Calu3 (cell line): Measurements from ENCODE around the gene SLAMF1. TPM values are rescaled to one million over a fixed set of nuclear protein-coding genes. Genes with fewer than 3 reads are reported as not detected.
"Not testable (repeated sequence)": the region's sequence is repeated elsewhere in the genome, so short reads cannot be mapped to it uniquely, and the experiment has no call there.

ENCODE experiments used
- BruUV-seq: library from RNA; stranded (reverse); fragments of 400-500 nt; replicated peaks from 2 replicates; lab custom pipeline; 2021; lab: Mats Ljungman, UMichigan
- CTCF ChIA-PET: fragments of 300-600 bp; sonication (Branson Sonifier 250); formaldehyde crosslinking; loops from one replicate; lab custom pipeline; 2022; ENCODE audit warnings: antibody characterized with exemption; lab: Charles Lee
- DNase-seq: peaks from one replicate; pipeline ENCODE4 v3.0.0; 2022
- H3K27ac Mint-ChIP-seq: one replicate; pipeline ENCODE4 v1.8.0; 2022; ENCODE audit warnings: mixed read lengths; ENCODE audit not compliant: unreplicated experiment
- H3K27me3 Mint-ChIP-seq: one replicate; pipeline ENCODE4 v1.8.0; 2022; ENCODE audit warnings: mixed read lengths; ENCODE audit not compliant: unreplicated experiment
- H3K36me3 Mint-ChIP-seq: one replicate; pipeline ENCODE4 v1.8.0; 2022; ENCODE audit warnings: mild to moderate bottlenecking, moderate library complexity, mixed read lengths; ENCODE audit not compliant: insufficient read depth, unreplicated experiment
- H3K4me1 Mint-ChIP-seq: one replicate; pipeline ENCODE4 v1.8.0; 2022; ENCODE audit warnings: mild to moderate bottlenecking, low read depth, mixed read lengths; ENCODE audit not compliant: unreplicated experiment
- H3K4me3 Mint-ChIP-seq: one replicate; pipeline ENCODE4 v1.8.0; 2022; ENCODE audit warnings: mild to moderate bottlenecking, low read depth, moderate library complexity, mixed read lengths; ENCODE audit not compliant: unreplicated experiment
- H3K9me3 Mint-ChIP-seq: one replicate; pipeline ENCODE4 v1.8.0; 2022; ENCODE audit warnings: low read depth, mixed read lengths; ENCODE audit not compliant: unreplicated experiment
- CTCF ChIP-seq: fragments of 200-600 bp; IDR thresholded peaks from one replicate; pipeline ENCODE4 v1.8.0; 2022; ENCODE audit warnings: antibody characterized with exemption; ENCODE audit not compliant: unreplicated experiment
- intact Hi-C: fragments of 100-400 bp; cut with micrococcal nuclease; formaldehyde crosslinking; loops from one replicate; pipeline ENCODE4 v1.10.0; 2022; ENCODE audit not compliant: unreplicated experiment
- total RNA-seq: library from RNA; stranded (reverse); gene quantifications from 2 replicates; pipeline ENCODE4 v1.2.3, GENCODE V29; 2022

Gene SLAMF1
- total RNA-seq, 1 experiment from 2014 or later, result not detected

GRCh38 chr1:160629286-160630210 lies 17.3 kb downstream of the SLAMF1 start:
- intact Hi-C loops, result no loop called here
- no peak for DNase-seq
- no peaks in the 10 kb centered on the region for H3K36me3 Mint-ChIP-seq
- no peak overlapping the region for H3K27ac Mint-ChIP-seq
- no peaks in the 10 kb centered on the region for H3K9me3 Mint-ChIP-seq
- no peak overlapping the region for H3K4me3 Mint-ChIP-seq
- no TSS peak for BruUV-seq
- no peaks in the 10 kb centered on the region for H3K4me1 Mint-ChIP-seq
- CTCF ChIA-PET, result no interaction called here
- no peak for TF ChIP-seq CTCF
- H3K27me3 Mint-ChIP-seq, result peaks cover 73% of the 10 kb centered on the region

GRCh38 chr1:160628799-160629263 lies 18.0 kb downstream of the SLAMF1 start:
- no peaks in the 10 kb centered on the region for H3K4me1 Mint-ChIP-seq
- BruUV-seq, result no TSS peak
- no peak overlapping the region for H3K27ac Mint-ChIP-seq
- intact Hi-C loops, result no loop called here
- H3K4me3 Mint-ChIP-seq, result no peak overlapping the region
- TF ChIP-seq CTCF, result no peak
- DNase-seq, result no peak
- H3K9me3 Mint-ChIP-seq, result no peaks in the 10 kb centered on the region
- H3K27me3 Mint-ChIP-seq, result peaks cover 80% of the 10 kb centered on the region
- CTCF ChIA-PET, result no interaction called here
- H3K36me3 Mint-ChIP-seq, result no peaks in the 10 kb centered on the region

- CTCF ChIA-PET, BruUV-seq, H3K4me1 Mint-ChIP-seq: not testable (repeated sequence)
Observed at GRCh38 chr1:160627677-160628289, 19.1 kb downstream of the SLAMF1 start.

GRCh38 chr1:160626509-160627342 lies 20.1 kb downstream of the SLAMF1 start:
- no TSS peak for BruUV-seq
- Mint-ChIP-seq H3K4me3 (no peak overlapping the region), H3K4me1 (no peaks in the 10 kb centered on the region), H3K27me3 (peaks cover 82% of the 10 kb centered on the region), H3K9me3 (no peaks in the 10 kb centered on the region), H3K36me3 (no peaks in the 10 kb centered on the region), H3K27ac (no peak overlapping the region)
- no peak for DNase-seq
- CTCF ChIA-PET, result no interaction called here
- intact Hi-C loops, result no loop called here
- no peak for TF ChIP-seq CTCF

More at GRCh38 chr1:160627677-160628289, 19.1 kb downstream of the SLAMF1 start:
- H3K9me3 Mint-ChIP-seq, DNase-seq, H3K36me3 Mint-ChIP-seq, H3K4me3 Mint-ChIP-seq, H3K27ac Mint-ChIP-seq, intact Hi-C loops: not testable (repeated sequence)
- H3K27me3 Mint-ChIP-seq, result peaks cover 82% of the 10 kb centered on the region
